GM19025 (cell line): ENCODE data around the gene FANCB.

Source experiments
- ATAC-seq: cut with Tn5 transposase; IDR thresholded peaks from one replicate; pipeline ENCODE4 v1.9.1; 2021; ENCODE audit warnings: mild to moderate bottlenecking, low read depth, moderate library complexity; ENCODE audit not compliant: unreplicated experiment

Gene FANCB

GRCh38 chrX:14872851-14873675 is at the start of gene FANCB, which contains the start of gene MOSPD2:
TSS of gene FANCB (minus strand) at chrX:14873069. CDS start at chrX:14865510, 7,559 bp downstream.
TSS of gene MOSPD2 (plus strand) at chrX:14873421. CDS start at chrX:14873529, 108 bp downstream.
- ATAC-seq = peak; percentile 96

GRCh38 chrX:14922437-14922836 is 49.6 kb upstream of the FANCB start:
- ATAC-seq = no peak

DNA sequence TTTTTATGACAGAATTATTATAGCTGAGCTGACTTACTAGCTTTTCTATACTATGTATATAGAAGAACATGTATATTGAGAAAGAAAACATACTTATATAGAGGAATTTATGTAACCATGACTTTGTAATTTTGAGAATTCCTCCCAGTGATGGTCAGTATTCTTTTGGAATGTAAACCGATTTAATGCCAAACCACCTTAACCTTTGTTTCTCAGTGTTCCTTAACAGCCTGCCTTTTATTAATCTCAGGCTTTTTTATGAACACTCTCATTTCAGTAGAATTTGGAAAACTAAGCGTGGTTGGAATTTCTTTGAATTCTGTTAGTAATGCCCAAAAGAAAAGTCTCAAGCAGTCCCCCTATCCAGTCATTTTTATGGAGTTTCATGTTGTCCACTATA is 47.3 kb upstream of the FANCB start:
- no peak for ATAC-seq

GRCh38 chrX:14919407-14919806 is 46.5 kb upstream of the FANCB start:
- no peak for ATAC-seq

DNA sequence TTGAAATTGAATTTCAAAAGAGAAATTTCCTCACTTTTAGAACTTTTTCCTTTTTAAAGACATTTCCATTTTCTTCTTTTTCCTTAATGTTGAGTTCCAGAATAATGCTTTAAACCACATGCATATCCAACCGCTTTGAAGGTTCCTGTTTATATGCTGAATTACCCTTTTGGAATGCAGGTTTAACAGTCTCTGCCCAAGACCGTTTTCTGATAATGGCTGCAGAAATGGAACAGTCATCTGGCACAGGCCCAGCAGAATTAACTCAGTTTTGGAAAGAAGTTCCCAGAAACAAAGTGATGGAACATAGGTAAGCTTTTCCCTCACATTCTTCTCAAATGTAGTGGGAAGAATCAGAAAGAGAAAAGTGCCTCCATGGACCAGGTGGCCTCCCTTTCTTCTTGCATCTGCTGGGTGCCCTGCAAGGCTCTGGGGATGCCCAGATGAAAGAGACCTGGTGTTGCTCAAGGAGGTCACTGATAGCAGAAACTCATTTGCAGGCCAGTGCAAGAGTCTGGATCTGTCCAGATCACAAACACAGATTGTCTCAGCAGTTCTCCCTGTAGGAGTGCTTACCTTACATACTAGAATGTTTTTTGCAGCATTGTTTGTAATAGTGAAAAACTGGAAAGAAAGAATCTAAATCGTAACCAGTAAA is 43.3 kb upstream of the FANCB start:
- ATAC-seq = no peak

DNA sequence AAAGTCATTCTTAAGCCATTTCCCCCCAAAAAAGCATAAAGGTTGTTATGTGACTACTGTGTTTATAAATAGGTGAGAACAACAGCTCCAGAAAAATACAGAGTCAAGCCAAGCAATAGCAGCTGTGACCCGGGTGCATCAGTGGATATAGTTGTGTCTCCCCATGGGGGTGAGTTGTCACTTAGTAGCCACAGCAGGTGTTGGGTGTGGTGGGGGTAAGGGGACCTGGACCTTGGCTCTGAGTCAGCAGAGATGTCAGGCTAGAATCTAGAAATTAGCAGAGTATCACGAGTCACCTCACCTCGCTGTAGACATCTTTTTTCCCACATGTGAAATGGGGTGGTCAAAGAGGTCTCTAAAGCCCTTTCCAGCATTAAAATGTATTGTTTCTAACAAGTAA is 42.7 kb upstream of the FANCB start:
- ATAC-seq = no peak

- ATAC-seq = no peak
Observed at GRCh38 chrX:14913241-14913640, 40.4 kb upstream of the FANCB start.

DNA sequence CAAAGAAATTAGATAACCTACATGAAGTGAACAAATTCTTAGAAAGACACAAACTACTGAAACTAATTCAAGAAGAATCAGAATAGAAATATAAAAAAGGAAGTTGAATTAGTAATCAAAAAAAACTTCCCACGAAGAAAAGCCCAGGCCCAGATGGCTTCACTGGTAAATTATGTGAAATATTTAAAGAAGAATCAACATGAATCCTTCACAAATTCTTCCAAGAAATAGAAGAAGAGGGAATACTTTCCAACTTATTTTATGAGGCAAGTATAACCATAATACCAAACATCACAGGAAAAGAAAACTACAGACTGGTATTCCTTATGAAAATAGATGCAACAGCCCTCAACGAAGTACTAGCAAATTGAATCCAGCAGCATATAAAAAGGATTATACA is 31.0 kb upstream of the FANCB start:
- no peak for ATAC-seq

DNA sequence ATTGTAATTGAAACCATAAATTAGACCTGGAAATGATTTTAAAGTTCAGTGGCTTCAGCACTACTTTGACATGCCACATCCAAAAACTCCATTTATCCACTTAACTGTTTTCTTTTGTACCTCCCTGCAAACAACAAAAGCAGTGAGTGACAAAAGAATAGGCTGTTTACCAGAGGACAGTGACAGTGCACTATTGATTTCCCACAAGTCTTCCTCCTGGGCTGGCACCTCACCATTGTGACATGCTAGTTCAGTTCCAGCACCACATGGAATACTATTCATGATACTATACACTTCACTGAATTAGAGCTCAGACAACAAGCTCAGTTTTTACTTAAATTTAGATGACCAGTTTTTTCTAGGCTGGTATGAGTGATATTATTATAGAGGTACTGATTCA is 29.7 kb upstream of the FANCB start:
- ATAC-seq = no peak

- peak; percentile 70 for ATAC-seq
Observed at GRCh38 chrX:14899607-14900006, 26.7 kb upstream of the FANCB start.

DNA sequence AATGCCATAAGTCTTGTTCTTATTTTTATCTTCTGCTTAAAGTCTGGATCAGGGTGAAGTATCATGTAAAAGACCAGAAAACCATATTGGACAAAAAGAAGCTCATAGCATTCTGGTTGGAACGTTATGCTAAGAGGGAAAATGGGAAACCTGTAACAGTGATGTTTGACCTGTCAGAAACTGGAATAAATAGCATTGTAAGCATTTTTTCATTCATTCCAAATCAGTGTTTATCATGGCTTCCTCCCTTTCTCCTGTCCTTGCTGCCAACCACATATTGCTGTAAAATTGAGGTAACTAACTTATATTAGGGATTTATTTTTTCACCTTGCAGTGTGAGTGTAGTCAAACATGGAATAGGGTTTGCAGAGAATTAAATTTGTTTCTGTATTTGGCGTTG is 24.2 kb upstream of the FANCB start:
- ATAC-seq = no peak

DNA sequence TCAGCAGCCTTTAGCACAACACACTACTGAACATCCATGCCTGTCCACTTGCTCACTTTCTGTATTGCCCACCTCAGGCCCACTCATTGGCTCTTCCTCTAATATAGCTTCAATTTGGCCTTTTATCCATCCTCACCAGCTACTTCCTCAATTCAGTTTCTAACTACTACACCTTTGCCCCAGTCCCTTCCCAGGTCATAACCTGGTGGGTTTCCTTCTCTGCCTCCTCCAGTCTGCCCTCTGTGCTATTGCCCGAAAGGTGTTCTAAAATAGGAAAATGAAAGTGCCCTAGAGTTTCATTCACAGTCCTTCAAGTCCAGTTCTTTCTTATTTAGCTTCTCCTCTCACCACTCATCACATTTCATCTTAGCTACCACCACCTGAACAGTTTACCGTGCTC is 23.4 kb upstream of the FANCB start:
- no peak for ATAC-seq

DNA sequence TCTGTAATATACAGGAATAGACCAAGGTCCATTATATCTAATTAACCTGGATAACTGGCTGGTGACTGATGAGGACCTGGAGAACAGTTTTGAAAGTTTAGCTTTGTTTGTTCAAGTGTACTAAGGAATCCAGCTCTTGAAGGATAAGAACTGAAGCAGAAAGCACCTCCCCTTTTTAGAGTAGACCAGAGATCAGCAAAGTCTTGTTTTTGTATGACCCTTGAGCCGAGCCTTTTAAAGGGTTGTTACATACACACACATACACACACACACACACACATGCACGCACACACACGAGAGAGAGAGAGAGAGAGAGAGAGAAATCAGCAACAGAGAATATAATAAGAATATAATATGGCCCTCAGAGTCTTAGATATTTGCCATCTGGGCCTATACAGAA is 13.4 kb upstream of the FANCB start:
- ATAC-seq = no peak

- ATAC-seq = no peak
Observed at GRCh38 chrX:14884714-14885113, 11.8 kb upstream of the FANCB start.

DNA sequence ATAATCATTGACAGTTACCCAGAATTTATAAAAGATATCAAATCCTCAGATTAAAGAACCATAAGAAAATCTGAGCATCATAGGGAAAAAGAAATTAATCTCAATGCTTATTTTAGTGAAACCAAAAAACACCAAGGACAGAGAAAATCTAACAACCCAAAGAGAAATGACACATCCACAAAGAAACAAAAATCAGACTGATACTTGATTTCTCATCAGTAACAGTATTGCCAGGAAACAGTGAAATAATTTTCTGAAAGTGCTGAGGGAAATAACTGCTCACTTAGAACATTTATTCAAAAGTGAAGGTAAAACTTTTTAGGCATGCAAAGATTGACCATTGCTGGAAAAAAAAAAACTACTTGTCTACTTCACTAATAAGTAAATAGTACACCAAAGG is 11.0 kb upstream of the FANCB start:
- no peak for ATAC-seq

- no peak for ATAC-seq
Observed at GRCh38 chrX:14875624-14876023, 2.8 kb upstream of the FANCB start.

GRCh38 chrX:14873676-14874049 is 794 bp upstream of the FANCB start:
- ATAC-seq = no peak

DNA sequence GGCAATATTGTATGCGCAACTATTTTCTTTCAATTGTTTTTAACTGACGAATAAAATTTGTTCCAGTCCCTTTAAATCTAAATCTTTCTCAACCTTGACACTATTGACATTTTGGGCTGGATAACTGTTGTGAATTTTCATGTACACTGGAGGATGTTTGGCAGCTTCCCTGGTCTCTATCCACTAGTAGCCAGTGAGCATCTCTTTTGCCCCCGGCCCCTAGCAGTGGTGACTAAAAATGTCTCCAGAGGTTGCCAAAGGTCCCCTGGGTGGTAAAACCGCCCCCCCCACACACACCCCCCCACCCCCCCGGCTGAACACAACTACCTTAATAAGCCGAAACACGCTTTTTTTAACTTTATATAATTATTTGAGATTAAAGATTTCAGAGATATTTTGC is 514 bp downstream of the FANCB start:
- ATAC-seq = no peak

- ATAC-seq = no peak
Observed at GRCh38 chrX:14871767-14872166, 1.1 kb downstream of the FANCB start.

DNA sequence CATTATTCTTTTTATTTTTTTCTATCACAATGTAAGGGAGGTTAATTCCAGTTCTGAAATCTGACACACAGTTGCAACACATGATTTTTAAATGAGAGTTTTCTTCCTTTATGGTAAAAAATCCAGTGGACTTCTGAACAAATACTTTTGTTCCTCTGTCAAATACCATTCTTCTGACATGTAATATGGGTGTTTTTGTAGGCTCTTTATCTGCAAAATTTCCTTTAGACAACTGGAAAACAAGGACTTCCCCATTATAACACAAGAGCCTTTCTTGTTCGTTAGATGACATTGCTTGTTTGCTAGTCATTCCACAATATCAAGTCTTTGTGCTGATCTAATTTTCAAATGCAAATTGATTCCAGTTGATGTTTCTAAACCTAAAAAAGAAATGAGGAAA is 7.7 kb downstream of the FANCB start:
- ATAC-seq = no peak

GRCh38 chrX:14864631-14865030 is 8.2 kb downstream of the FANCB start:
- no peak for ATAC-seq

DNA sequence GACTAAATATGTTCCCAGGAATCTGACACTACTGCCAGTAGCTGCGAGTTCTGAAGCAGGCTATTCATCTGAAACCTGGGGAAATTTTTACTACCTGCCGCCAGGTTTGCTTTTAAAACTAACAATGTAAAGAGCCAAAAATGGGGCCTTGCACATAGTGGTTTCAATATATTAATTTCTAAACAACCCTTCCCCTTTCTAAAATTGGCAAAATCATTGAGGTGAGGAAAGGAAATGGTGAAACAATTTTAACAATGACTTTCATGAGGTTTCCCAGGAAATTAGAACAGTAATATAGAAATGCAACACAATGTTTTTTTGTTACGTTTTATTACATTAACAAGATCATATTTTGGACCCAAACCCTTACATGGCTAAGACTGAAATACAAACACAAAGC is 21.3 kb downstream of the FANCB start:
- ATAC-seq = no peak
